H1 (cell line): ENCODE measurements around the gene CLDN6. TPM values are rescaled to one million over a fixed set of nuclear protein-coding genes. Genes with fewer than 3 reads are reported as not detected.

Experiments used
- CHD7 ChIP-seq: fragments of 300-600 bp; sonication (generic); IDR thresholded peaks from 2 replicates; pipeline ENCODE4 v1.7.1; 2012; ENCODE audit warnings: low read length, moderate library complexity, mild to moderate bottlenecking, inconsistent platforms; ENCODE audit not compliant: insufficient replicate concordance
- JUN ChIP-seq: IDR thresholded peaks from 2 replicates; pipeline ENCODE4 v1.6.1; 2011; ENCODE audit warnings: low read depth, mild to moderate bottlenecking, improper control_type of control experiment, low read length
- KDM4A ChIP-seq: IDR thresholded peaks from one replicate; pipeline ENCODE4 v1.7.1; 2012; ENCODE audit warnings: low read depth, mild to moderate bottlenecking, moderate library complexity, low read length, inconsistent platforms; ENCODE audit not compliant: severe bottlenecking
- RBBP5 ChIP-seq: IDR thresholded peaks from 2 replicates; pipeline ENCODE4 v1.7.1; 2012; ENCODE audit warnings: low read depth, mild to moderate bottlenecking, inconsistent platforms, low read length, moderate library complexity, borderline replicate concordance
- polyA plus RNA-seq, 7 experiments: library from polyadenylated mRNA; depleted of rRNA in 3 of 7; stranded (reverse) in 5 of 7; unstranded in 2 of 7; fragments of >200 nt in 5 of 7; fragments of 200-250 nt in 2 of 7; gene quantifications; 1 replicate in 5 of 7; 2 replicates in 1 of 7; 4 replicates in 1 of 7; pipeline versions ENCODE4 v1.2.1 to v1.2.3, GENCODE V29; 2011 to 2013; ENCODE audit warnings: missing spikeins in 2 of 7, mixed read lengths in 2 of 7
- total RNA-seq: library from RNA; stranded (reverse); fragmentation: NEBNext Ultra II Directional; extraction: Animal tissue kit (Norgen Biotek cat#: 25700); gene quantifications from 2 replicates; pipeline ENCODE4 v1.2.1, GENCODE V29; 2021

Gene CLDN6
- total and polyA plus RNA-seq, 2 of the 8 experiments (the other 6 are each of a cell fraction or from before 2014, with no cell fraction given): 747 to 1,115 TPM

- TF ChIP-seq KDM4A (no peak), JUN (no peak), RBBP5 (no peak), CHD7 (no peak)
Observed at GRCh38 chr16:3010510-3010909, 7.5 kb downstream of the CLDN6 start (continued).
